Measurements from ENCODE around the gene APLP2. TPM values are rescaled to one million over a fixed set of nuclear protein-coding genes. Genes with fewer than 3 reads are reported as not detected.
A peak's percentile ranks its signal among the peaks of the same experiment; 100 is the strongest.

Gene APLP2
- total and polyA plus RNA-seq, 2 of the 13 experiments (the other 11 are each of a cell fraction or from before 2014, with no cell fraction given), result 315 to 594 TPM

GRCh38 chr11:130124096-130124495 is 54.4 kb downstream of the APLP2 start (continued):
- no peak for TF ChIP-seq NFAT5 (CRISPR knock-in tag; IDR thresholded peaks at IDR 0.05)
- TF ChIP-seq ZNF547 (CRISPR knock-in tag; IDR thresholded peaks at IDR 0.05), result no peak
- no peak for TF ChIP-seq ZBTB4 (CRISPR knock-in tag; IDR thresholded peaks at IDR 0.05; ENCODE audit: borderline replicate concordance)
- peak; percentile 51; the same call in 1 of the 2 replicates for TF ChIP-seq TCF7 (IDR thresholded peaks at IDR 0.05; ENCODE audit: low read depth)
- TF ChIP-seq ZMYM4 (CRISPR knock-in tag; IDR thresholded peaks at IDR 0.05), result no peak; the same call in 1 of the 2 replicates
- TF ChIP-seq EEA1 (CRISPR knock-in tag; IDR thresholded peaks at IDR 0.05; ENCODE audit: borderline replicate concordance), result no peak
- TF ChIP-seq RARA (CRISPR knock-in tag; IDR thresholded peaks at IDR 0.05), result peak; percentile 100
- no peak for TF ChIP-seq ZNF263 (CRISPR knock-in tag; IDR thresholded peaks at IDR 0.05)
- TF ChIP-seq ZXDC (CRISPR knock-in tag; IDR thresholded peaks at IDR 0.05), result no peak
- no peak for TF ChIP-seq RBAK (CRISPR knock-in tag; IDR thresholded peaks at IDR 0.05)
- no peak for TF ChIP-seq ZNF275 (CRISPR knock-in tag; IDR thresholded peaks at IDR 0.05; ENCODE audit: borderline replicate concordance)
- no peak for TF ChIP-seq PRDM15 (CRISPR knock-in tag; IDR thresholded peaks at IDR 0.05)
- TF ChIP-seq ZNF564 (CRISPR knock-in tag; IDR thresholded peaks at IDR 0.05), result peak; percentile 92; the same call in 1 of the 2 replicates

Measured in HepG2 (cell line).